Right ventricle myocardium inferior (tissue), 1 donor: ENCODE results near the gene RAB18. TPM values are rescaled to one million over a fixed set of nuclear protein-coding genes. Genes with fewer than 3 reads are reported as not detected.

ENCODE experiments used
- total RNA-seq: library from RNA; stranded (reverse); fragmentation: NEBNext Ultra II Directional; extraction: Animal tissue kit (Norgen Biotek cat#: 25700); gene quantifications from one replicate; pipeline ENCODE4 v1.2.1, GENCODE V29; 2021
- donor health status: DM: no; HTN: yes; CAD: no; lungs with severe emphysema.

Gene RAB18
- total RNA-seq, 1 donor from 2014 or later: 114 TPM

Other genes with a start within 250 kb of the RAB18 start
- gene MKX, start 241.5 kb downstream of the RAB18 start, total RNA-seq: 0.14 TPM